Fibroblast of the conjunctiva (primary cell): ENCODE results near the gene LYSMD4.
"Not testable (repeated sequence)": the region's sequence is repeated elsewhere in the genome, so short reads cannot be mapped to it uniquely, and the experiment has no call there.

ENCODE experiments used
- DNase-seq: peaks from one replicate; pipeline ENCODE4 v3.0.0-alpha.2; 2010; ENCODE audit warnings: low read depth

LYSMD4 gene

GRCh38 chr15:99733268-99734039 lies at the start of gene LYSMD4:
TSS of gene LYSMD4 (minus strand) at chr15:99733437. CDS start at chr15:99731999, 1,438 bp downstream.
- DNase-seq, result peak; percentile 89

GRCh38 chr15:99782029-99782428 lies 48.8 kb upstream of the LYSMD4 start:
- DNase-seq, result not testable (repeated sequence)

DNA sequence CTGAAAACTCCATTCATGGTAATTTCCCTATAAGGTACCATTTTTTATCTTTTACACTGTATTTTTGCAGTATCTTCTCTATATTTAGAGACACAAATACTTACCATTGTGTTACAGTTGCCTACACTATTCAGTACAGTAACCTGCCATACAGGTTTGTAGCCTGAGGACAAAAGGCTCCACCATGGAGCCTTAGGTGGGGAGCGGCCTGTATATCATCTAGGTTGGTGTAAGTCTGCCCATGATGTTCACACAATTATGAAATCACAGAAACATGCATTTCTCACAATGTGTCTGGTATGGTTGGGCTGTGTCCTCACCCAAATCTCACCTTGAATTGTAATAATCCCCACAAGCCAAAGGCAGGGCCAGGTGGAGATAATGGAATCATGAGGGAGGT lies 43.9 kb upstream of the LYSMD4 start:
- DNase-seq, result no peak

DNA sequence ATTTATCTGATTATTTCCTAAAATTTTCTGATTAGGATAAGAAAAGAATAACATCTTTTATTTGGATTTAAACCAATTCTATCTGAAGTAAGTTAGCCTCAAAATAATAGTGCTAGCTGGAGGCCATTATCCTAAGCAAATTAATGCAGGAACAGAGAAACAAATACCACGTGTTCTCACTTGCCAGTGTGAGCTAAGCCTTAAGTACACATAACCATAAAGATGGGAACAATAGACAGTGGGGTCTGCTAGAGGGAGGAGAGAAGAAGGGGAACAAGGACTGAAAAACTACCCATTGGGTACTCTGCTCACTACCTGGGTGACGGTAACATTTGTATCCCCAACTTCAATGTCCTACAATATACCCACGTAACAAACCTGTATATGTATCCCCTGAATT lies 31.3 kb upstream of the LYSMD4 start:
- DNase-seq, result no peak

GRCh38 chr15:99763827-99764226 lies 30.6 kb upstream of the LYSMD4 start:
- DNase-seq, result no peak

DNA sequence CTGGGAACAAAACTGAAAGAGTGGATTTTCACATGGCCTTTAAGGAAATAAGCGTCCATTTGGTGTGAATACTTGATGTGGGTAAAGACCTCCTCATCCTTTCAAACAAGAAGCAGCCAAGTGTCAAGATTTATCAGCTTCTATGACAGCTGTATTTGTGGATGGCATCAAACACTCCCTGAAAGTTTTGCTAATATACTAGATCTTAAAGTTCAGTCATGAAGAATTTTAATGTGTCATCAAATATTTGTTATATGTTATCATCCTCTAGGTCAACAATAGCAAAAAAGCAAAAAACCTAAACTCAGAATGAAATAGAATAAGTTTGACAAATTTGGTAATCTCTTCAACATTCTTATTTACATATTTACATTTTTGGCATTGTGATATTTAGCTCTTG lies 29.1 kb upstream of the LYSMD4 start:
- no peak for DNase-seq

- peak; percentile 55 for DNase-seq
Observed at GRCh38 chr15:99755692-99756409, 22.6 kb upstream of the LYSMD4 start.

- DNase-seq, result no peak
Observed at GRCh38 chr15:99753066-99753465, 19.8 kb upstream of the LYSMD4 start.

- DNase-seq, result no peak
Observed at GRCh38 chr15:99752556-99752955, 19.3 kb upstream of the LYSMD4 start.

- DNase-seq, result not testable (repeated sequence)
Observed at GRCh38 chr15:99750326-99750725, 17.1 kb upstream of the LYSMD4 start.

DNA sequence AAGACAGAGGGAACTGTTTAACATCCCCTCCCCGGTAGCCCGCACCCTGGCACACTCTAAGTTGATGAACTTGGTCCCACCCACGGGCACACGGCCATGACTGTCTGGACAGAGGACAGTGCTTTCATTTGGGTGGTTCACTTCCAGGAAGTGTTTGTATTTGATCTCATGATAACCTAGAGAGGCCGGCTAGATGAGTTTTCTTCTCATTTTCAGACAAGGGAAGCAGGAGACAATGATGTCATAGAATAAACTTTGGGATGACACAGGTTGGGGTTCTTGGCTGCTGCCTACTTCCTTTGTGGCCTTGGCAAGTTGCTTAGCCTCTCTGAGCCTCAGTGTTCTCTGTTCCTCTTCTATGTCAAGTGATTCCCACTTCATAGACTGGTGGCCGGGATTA lies 16.1 kb upstream of the LYSMD4 start:
- no peak for DNase-seq

DNA sequence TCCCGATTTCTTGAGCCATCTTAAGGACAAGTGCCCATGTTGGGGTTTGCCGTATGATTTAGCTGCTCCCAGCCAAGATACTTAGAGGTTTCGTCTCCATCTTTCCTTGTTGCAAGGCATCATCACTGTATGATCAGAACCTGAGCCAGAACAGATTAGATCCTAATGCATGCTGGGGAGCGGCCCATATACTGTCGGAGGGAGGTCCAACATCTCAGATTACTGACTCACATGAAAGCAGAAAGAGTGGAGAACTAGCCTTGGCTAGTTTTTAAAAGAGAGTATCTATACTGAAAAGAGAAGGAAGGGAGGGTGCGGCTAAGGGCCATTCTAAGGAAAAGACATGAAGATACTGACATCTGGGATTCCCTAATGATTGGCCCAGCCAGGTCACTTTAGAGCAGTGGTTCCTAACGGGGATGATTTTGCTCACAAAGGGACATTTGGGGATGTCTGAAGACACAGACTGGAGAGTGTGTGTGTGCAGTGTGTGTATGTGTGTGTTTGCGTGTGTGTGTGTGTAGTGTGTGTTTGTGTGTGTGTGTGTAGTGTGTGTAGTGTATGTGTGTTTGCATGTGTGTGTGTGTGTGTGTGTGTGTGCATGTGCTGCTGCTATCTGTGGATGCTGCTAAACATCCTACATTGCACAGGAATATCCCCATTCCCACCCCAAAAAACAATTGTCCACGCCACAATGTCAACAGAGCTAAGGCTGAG lies 12.3 kb upstream of the LYSMD4 start:
- DNase-seq, result no peak

GRCh38 chr15:99744142-99744541 lies 10.9 kb upstream of the LYSMD4 start:
- no peak for DNase-seq

DNA sequence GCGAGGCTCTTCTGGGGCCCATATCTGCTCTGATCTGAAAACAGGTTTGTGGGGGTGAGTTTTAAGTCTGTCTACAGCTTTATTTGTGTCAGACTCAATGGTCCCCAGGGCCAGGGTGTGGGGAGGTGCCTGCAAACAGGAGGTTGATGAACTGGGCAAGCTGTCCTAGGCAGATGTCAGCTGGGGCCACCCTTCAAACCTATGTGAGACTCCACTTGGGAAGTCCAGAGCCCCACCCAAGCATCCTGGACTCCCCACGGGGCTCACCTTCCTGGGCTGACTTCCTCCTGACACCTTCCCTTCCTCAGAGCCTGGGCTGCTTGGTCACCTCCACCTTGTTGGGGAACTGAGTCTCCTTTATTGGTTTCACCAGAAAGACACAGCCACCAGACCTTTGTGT lies 8.6 kb upstream of the LYSMD4 start:
- no peak for DNase-seq

DNA sequence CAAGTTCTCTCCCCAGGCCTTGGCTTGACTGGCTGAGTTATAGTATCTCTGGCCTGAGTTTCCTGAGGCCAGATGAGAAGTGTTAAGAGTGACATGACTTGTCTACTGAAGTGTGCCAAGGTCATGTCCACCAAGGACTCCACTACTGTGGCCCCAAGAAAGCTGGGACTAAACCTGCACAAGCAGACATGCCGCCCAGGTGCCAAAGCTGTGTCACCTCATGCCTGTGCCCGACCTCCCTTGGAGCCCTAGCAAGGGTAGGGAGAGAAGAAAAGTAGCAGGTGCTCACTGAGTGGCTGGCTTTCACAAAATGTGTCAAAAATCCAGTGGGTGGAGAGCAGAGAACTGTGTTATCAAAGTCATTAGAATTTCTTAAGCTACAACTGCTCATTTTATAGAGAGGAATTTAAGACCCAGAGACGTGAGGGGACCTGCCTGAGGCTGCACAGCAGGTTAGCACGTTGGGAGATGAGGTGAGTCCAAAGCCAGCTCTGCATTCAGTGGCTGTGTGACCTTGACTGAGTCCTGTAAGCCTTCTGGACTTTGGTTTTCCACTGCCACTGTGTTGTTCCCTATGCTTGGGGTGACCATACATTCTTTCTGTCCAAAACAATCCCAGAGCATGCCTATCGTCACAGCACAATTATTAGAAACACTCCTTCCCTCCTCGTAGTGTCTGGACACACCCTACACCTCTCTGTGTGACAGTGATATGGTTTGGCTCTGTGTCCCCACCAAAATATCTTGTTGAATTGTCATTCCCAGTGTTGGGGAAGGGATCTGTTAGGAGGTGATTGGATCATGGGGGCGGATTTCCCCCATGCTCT lies 5.0 kb upstream of the LYSMD4 start:
- DNase-seq, result no peak

DNA sequence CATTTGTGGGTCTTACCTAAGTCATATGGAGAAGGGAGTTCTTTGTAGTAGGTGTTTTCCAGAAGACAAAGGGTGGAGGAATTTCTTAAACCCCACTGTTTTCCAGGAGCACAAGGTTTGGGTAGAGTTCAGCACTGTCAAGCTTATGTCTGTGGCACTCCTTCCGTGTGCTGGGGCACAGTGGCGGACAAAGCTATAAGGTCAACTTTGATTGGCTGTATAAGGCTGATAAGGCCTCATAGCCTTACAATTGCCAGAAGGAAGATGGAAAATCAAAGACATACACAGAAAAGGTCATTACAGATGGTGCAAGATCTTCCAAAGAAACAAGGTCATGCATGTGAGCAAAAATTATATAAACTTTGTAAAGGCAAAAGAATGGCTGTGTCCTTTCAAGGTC lies 3.5 kb upstream of the LYSMD4 start:
- no peak for DNase-seq

- no peak for DNase-seq
Observed at GRCh38 chr15:99735868-99736267, 2.6 kb upstream of the LYSMD4 start.

DNA sequence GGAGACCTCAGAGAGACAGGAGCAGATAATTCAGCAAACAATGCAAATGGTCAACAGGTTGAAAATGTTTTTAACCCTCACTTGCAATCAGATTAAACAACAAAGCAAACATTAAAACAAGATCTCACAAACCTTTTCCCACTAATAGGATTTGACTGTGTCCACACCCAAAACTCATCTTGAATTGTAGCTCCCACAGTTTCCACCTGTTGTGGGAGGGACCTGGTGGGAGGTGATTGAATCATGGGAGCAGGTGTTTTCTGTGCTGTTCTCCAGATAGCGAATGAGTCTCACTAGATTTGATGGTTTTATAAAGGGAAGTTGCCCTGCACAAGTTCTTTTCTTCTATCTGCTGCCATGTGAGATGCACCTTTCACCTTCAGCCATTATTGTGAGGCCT lies 1.3 kb upstream of the LYSMD4 start:
- no peak for DNase-seq

DNA sequence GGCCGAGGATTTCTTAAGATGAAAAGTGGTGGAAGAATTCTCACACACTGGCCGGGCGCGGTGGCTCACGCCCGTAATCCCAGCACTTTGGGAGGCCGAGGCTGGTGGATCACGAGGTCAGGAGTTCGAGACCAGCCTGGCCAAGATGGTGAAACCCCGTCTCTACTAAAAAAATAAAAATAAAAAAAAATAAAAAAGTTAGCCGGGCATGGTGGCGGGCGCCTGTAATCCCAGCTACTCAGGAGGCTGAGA lies 729 bp upstream of the LYSMD4 start:
- DNase-seq, result not testable (repeated sequence)

DNA sequence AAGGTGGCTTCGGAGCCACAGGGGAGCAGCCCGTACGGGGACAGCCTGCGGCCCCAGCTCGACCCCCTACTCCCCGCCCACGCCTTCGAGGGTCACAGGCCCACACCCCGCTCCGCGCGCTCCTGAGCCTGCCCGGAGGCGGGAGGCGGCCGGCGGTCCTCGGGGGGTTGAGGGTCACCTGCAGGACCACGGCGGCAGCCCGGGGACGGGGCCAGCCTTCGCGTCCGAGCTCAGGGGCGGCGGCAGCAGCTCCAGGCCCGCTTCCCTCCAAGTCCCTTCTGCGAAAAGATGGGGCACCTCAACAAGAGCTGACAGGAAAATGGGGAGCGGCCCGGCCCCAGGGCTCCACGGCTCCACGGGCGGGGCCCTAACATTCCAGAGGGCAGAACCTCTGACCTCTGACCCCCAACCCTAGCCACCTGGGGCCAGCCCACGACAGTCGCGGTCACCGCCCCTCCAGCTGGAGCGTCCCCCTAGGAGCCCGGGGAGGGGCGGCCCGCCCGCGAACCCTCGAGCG lies 428 bp downstream of the LYSMD4 start:
- no peak for DNase-seq

GRCh38 chr15:99732124-99732750 lies 1.0 kb downstream of the LYSMD4 start:
- peak; percentile 10 for DNase-seq
